ENCODE data around the gene ASPSCR1. TPM values are rescaled to one million over a fixed set of nuclear protein-coding genes. Genes with fewer than 3 reads are reported as not detected.
A peak's percentile ranks its signal among the peaks of the same experiment; 100 is the strongest.

ASPSCR1 gene
- total and polyA plus RNA-seq, 10 of the 15 experiments (the other 5 are each of a cell fraction or from before 2014, with no cell fraction given), result 1.5 to 48.4 (median 25.4) TPM

DNA sequence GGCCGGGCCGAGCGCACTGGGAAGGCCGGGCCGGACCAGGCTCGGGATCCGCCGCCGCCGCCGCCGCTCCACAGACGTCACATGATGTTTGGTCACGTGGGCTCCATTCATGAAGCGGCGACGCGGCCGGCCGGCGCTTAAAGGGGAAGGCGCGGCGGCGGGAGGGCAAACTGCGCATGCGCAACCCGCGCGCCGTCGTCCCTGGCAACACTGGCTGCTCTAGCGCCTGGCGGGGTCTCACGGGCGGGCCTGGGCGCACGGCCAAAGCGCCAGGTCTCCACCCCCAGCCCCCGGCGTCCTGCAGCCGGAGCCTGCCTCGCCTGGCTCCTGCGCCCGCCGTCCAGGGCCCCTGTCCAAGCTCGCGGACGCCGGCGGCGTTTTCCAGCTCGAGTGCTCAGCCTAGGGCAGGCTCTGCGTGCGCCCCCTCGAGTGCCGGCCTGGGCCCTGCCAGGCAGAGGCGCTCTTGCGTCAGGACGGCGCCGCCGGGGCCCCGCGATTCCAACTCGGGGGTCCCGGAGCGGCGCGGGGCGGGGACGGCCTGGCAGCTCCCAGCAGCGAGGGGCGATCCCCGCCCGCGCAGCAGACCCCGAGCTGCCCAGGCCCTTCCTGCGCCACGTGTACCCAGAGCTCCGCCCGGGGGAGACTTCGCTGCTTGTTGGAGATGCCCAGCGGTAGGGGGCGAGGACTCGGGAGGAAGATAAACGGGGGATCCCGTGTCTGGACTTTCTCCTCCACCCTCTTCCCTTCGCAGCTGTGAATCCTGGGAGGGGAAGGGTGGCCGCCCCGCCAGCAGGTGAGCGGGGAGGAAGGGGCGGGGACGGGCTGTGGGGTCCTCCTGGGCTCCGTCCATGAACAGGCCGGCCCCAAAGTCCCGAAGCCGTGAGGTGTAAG, 49.5 kb upstream of the ASPSCR1 start, which contains the start of gene MAFG (continued):
- TF ChIP-seq, protein P1, sequence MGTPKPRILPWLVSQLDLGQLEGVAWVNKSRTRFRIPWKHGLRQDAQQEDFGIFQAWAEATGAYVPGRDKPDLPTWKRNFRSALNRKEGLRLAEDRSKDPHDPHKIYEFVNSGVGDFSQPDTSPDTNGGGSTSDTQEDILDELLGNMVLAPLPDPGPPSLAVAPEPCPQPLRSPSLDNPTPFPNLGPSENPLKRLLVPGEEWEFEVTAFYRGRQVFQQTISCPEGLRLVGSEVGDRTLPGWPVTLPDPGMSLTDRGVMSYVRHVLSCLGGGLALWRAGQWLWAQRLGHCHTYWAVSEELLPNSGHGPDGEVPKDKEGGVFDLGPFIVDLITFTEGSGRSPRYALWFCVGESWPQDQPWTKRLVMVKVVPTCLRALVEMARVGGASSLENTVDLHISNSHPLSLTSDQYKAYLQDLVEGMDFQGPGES (IDR thresholded peaks at IDR 0.05), result 0 out of 2 replicates have a peak, but pooled peaks have one; percentile 2
- peak; percentile 85 for TF ChIP-seq SIN3A (IDR thresholded peaks at IDR 0.05; ENCODE audit: low read depth, low read length)
- TF ChIP-seq, protein P2, sequence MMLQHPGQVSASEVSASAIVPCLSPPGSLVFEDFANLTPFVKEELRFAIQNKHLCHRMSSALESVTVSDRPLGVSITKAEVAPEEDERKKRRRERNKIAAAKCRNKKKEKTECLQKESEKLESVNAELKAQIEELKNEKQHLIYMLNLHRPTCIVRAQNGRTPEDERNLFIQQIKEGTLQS (IDR thresholded peaks at IDR 0.05; ENCODE audit: borderline replicate concordance, extremely low read depth, low read depth, low read length), result peak; percentile 95
- peak; percentile 88; the same call in 1 of the 2 replicates for TF ChIP-seq RB1 (IDR thresholded peaks at IDR 0.05; ENCODE audit: borderline replicate concordance)
- no peak for TF ChIP-seq NFYA (IDR thresholded peaks at IDR 0.05; ENCODE audit: borderline replicate concordance, low read depth, low read length)
- TF ChIP-seq, protein P3, sequence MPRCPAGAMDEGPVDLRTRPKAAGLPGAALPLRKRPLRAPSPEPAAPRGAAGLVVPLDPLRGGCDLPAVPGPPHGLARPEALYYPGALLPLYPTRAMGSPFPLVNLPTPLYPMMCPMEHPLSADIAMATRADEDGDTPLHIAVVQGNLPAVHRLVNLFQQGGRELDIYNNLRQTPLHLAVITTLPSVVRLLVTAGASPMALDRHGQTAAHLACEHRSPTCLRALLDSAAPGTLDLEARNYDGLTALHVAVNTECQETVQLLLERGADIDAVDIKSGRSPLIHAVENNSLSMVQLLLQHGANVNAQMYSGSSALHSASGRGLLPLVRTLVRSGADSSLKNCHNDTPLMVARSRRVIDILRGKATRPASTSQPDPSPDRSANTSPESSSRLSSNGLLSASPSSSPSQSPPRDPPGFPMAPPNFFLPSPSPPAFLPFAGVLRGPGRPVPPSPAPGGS (IDR thresholded peaks at IDR 0.05; ENCODE audit: borderline replicate concordance, insufficient read depth, low read depth, low read length, poor library complexity, severe bottlenecking), result no peak
- no peak for TF ChIP-seq CEBPB (IDR thresholded peaks at IDR 0.05; ENCODE audit: borderline replicate concordance in 1 of 2, low read depth in 2 of 2, low read length in 2 of 2)
- 0 out of 2 replicates have a peak, but pooled peaks have one; percentile 3 for TF ChIP-seq RAD21 (IDR thresholded peaks at IDR 0.05; ENCODE audit: insufficient read depth, low read depth, low read length)
- peak; percentile 90 for TF ChIP-seq DPF2 (IDR thresholded peaks at IDR 0.05)
- TF ChIP-seq SIX5 (IDR thresholded peaks at IDR 0.05; ENCODE audit: low read depth, low read length, severe bottlenecking), result no peak
- TF ChIP-seq, protein P4, sequence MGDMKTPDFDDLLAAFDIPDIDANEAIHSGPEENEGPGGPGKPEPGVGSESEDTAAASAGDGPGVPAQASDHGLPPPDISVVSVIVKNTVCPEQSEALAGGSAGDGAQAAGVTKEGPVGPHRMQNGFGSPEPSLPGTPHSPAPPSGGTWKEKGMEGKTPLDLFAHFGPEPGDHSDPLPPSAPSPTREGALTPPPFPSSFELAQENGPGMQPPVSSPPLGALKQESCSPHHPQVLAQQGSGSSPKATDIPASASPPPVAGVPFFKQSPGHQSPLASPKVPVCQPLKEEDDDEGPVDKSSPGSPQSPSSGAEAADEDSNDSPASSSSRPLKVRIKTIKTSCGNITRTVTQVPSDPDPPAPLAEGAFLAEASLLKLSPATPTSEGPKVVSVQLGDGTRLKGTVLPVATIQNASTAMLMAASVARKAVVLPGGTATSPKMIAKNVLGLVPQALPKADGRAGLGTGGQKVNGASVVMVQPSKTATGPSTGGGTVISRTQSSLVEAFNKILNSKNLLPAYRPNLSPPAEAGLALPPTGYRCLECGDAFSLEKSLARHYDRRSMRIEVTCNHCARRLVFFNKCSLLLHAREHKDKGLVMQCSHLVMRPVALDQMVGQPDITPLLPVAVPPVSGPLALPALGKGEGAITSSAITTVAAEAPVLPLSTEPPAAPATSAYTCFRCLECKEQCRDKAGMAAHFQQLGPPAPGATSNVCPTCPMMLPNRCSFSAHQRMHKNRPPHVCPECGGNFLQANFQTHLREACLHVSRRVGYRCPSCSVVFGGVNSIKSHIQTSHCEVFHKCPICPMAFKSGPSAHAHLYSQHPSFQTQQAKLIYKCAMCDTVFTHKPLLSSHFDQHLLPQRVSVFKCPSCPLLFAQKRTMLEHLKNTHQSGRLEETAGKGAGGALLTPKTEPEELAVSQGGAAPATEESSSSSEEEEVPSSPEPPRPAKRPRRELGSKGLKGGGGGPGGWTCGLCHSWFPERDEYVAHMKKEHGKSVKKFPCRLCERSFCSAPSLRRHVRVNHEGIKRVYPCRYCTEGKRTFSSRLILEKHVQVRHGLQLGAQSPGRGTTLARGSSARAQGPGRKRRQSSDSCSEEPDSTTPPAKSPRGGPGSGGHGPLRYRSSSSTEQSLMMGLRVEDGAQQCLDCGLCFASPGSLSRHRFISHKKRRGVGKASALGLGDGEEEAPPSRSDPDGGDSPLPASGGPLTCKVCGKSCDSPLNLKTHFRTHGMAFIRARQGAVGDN (IDR thresholded peaks at IDR 0.05), result 0 out of 2 replicates have a peak, but pooled peaks have one; percentile 53
- TF ChIP-seq, protein P5, sequence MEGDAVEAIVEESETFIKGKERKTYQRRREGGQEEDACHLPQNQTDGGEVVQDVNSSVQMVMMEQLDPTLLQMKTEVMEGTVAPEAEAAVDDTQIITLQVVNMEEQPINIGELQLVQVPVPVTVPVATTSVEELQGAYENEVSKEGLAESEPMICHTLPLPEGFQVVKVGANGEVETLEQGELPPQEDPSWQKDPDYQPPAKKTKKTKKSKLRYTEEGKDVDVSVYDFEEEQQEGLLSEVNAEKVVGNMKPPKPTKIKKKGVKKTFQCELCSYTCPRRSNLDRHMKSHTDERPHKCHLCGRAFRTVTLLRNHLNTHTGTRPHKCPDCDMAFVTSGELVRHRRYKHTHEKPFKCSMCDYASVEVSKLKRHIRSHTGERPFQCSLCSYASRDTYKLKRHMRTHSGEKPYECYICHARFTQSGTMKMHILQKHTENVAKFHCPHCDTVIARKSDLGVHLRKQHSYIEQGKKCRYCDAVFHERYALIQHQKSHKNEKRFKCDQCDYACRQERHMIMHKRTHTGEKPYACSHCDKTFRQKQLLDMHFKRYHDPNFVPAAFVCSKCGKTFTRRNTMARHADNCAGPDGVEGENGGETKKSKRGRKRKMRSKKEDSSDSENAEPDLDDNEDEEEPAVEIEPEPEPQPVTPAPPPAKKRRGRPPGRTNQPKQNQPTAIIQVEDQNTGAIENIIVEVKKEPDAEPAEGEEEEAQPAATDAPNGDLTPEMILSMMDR (IDR thresholded peaks at IDR 0.05 in 2 of 3, conservative IDR thresholded peaks at IDR 0.05 in 1 of 3; ENCODE audit: control insufficient read depth in 2 of 3, extremely low read depth in 1 of 3, insufficient read depth in 1 of 3, low read depth in 3 of 3, low read length in 3 of 3), result peak; percentile 33 to 44 (median 42); a peak in 5 of 6 replicates
- peak; percentile 74 for TF ChIP-seq NRF1 (conservative IDR thresholded peaks at IDR 0.05; ENCODE audit: low read depth, low read length)
- no peak for TF ChIP-seq ZZZ3 (IDR thresholded peaks at IDR 0.05; ENCODE audit: control insufficient read depth, insufficient read length, low read depth)
- TF ChIP-seq EP300 (IDR thresholded peaks at IDR 0.05; ENCODE audit: borderline replicate concordance in 1 of 2, control insufficient read depth in 1 of 2, low read depth in 2 of 2, low read length in 2 of 2), result 0 out of 4 replicates have a peak, but pooled peaks of 1 of the 2 experiments have one; percentile 11
- TF ChIP-seq HCFC1 (IDR thresholded peaks at IDR 0.05; ENCODE audit: low read length), result peak; percentile 24; the same call in 1 of the 2 replicates
- TF ChIP-seq NR2F1 (conservative IDR thresholded peaks at IDR 0.05), result peak; percentile 53; the same call in 1 of the 2 replicates
